GM10266 (cell line): ENCODE results near the gene ANKRD11.
"Not testable (repeated sequence)": the region's sequence is repeated elsewhere in the genome, so short reads cannot be mapped to it uniquely, and the experiment has no call there.

Source experiments
- DNase-seq: peaks from one replicate; pipeline ENCODE4 v3.0.0; 2012; ENCODE audit errors: extremely low spot score
- TF ChIP-seq, protein P1 (sequence below): IDR thresholded peaks from 2 replicates; pipeline ENCODE4 v1.5.1; 2012; ENCODE audit warnings: mild to moderate bottlenecking, low read depth; ENCODE audit not compliant: control insufficient read depth, insufficient read depth; ENCODE audit errors: missing control alignments

Gene ANKRD11

DNA sequence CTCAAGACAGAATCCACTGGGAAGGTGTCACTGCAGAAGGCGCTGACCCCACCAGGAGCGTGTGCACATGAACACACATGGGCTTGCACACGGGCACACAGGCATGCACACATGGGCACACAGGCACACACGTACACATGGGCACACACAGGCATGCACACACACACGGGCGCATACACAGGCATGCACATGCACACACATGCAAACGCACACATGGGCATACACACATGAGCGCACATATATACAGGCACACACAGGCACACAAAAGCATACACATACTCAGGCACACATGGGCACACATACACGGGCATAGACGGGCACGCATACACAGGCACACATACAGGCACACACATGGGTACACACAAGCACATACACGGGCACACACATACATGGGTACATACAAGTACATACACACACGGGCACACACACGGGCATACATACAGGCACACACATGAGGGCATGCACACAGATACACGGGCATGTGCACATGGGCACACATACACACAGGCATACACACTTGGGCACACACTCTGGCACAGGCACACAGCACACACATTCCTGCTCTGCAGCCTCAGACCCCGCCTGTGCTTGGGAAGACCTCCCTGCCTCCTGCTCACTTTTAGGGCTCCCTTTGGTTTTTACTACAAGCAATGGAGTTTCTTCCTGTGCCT, 186.0 kb downstream of the ANKRD11 start:
- TF ChIP-seq, protein P1, sequence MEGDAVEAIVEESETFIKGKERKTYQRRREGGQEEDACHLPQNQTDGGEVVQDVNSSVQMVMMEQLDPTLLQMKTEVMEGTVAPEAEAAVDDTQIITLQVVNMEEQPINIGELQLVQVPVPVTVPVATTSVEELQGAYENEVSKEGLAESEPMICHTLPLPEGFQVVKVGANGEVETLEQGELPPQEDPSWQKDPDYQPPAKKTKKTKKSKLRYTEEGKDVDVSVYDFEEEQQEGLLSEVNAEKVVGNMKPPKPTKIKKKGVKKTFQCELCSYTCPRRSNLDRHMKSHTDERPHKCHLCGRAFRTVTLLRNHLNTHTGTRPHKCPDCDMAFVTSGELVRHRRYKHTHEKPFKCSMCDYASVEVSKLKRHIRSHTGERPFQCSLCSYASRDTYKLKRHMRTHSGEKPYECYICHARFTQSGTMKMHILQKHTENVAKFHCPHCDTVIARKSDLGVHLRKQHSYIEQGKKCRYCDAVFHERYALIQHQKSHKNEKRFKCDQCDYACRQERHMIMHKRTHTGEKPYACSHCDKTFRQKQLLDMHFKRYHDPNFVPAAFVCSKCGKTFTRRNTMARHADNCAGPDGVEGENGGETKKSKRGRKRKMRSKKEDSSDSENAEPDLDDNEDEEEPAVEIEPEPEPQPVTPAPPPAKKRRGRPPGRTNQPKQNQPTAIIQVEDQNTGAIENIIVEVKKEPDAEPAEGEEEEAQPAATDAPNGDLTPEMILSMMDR = no peak
- no peak for DNase-seq

DNA sequence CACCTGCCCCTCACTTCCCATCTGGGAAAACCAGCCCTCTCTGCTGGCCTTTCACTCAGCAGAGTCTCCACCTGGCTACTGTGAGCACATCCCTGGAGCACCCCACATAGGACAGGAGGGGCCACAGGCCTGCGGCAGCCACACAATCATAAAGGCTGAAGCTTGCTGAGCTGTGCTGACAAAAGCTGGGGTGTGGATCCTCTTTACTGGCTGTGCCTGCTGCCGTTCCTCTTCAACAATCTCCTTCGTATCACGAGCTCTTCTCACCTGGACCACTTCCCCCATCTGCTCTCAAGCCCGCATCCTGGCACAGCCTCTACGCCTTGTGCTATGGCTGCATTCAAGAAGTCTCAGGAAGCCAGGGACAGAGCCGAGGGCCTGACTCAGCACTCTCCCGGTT, 186.7 kb downstream of the ANKRD11 start:
- TF ChIP-seq, protein P1 = no peak

DNA sequence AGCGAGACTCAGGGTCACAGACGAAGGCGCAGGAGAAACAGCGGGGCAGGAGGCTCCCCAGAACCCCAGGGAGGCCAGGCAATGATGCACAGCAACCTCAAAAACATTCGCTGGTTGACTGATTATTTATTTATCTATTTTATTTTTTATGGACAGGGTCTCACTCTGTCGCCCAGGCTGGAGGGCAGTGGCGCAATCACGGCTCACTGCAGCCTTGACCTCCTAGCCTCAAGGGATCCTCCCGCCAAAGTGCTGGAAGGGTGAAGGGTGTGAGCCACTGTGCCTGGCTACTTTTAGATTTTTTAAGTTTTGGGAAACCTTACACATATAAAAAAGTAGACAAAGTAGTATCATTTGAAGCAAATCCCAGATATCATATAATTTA, 189.4 kb downstream of the ANKRD11 start:
- TF ChIP-seq, protein P1 = no peak
- no peak for DNase-seq

More for the DNA sequence above, 186.7 kb downstream of the ANKRD11 start:
- DNase-seq = no peak

DNA sequence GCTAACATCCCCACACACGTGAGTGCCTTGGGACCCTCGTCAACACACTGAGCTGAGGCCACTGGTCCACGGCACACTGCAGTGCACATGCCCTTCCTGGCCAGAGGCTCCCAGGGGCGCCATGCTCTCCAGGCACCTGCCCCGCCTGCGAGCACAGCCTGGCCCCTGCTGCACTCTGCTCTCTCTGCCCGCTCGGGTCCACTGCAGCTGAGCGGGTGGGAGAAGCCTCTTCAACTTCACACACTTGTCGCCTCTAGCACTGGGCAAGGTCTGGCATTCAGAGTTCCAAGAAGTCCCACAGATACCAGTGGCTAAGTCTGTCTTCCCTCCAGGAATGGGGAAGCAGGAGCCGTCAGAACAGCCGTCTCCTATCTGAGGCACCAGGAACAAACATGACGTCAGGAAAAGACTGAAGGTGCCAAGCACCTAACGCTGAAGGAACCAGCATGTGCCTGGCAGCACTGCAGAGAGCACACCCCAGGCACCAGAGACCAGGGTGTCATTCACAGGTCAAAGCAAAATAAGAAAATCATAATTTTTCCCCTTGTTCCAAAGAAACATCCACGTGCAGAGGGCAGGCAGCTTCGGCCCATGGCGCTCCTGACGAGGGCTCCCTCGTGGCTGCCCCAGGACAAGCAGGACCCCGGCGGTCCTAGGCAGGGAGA, 189.9 kb downstream of the ANKRD11 start:
- TF ChIP-seq, protein P1 = no peak
- DNase-seq = no peak

DNA sequence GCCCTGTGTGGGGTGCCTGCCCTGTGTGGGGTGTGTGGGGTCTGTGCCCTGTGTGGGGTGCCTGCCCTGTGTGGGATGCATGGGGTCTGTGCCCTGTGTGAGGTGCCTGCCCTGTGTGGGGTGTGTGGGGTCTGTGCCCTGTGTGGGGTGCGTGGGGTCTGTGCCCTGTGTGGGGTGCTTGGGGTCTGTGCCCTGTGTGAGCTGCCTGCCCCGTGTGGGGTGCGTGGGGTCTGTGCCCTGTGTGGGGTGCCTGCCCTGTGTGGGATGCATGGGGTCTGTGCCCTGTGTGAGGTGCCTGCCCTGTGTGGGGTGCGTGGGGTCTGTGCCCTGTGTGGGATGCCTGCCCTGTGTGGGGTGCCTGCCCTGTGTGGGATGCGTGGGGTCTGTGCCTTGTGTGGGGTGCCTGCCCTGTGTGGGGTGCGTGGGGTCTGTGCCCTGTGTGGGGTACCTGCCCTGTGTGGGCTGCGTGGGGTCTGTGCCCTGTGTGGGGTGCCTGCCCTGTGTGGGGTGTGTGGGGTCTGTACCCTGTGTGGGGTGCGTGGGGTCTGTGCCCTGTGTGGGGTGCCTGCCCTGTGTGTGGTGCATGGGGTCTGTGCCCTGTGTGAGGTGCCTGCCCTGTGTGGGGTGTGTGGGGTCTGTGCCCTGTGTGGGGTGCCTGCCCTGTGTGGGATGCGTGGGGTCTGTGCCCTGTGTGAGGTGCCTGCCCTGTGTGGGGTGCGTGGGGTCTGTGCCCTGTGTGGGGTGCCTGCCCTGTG, 190.8 kb downstream of the ANKRD11 start:
- not testable (repeated sequence) for DNase-seq

DNA sequence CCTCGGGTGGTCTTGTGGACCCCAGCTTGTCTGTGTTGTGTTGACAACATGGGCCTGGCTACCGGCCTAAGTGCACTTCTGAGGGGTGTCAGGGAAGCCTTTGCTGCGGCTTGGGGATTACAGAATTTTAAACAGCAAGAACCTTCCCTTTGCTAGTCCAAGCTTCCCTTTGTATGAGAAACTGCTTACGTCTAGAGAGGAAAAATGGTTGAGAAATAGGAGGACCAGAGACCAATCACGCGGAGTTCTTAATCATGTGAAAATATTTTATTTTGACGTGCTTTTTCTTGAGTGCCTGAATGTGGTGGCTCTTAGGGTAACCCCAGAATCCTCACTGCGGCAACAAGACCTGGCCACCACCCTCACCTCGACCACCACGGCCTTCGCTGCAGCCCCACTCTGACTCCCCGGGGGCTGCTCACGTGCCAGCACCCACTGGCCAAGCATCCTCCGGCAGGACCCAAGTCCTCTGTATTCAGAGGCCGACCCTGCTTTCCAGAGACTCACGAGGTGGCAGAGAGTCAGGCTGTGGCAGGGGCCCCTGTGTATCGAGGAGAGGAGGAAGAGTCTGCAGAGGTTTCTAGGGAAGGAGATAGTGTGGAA, 191.6 kb downstream of the ANKRD11 start:
- no peak for DNase-seq
- TF ChIP-seq, protein P1 = no peak

DNA sequence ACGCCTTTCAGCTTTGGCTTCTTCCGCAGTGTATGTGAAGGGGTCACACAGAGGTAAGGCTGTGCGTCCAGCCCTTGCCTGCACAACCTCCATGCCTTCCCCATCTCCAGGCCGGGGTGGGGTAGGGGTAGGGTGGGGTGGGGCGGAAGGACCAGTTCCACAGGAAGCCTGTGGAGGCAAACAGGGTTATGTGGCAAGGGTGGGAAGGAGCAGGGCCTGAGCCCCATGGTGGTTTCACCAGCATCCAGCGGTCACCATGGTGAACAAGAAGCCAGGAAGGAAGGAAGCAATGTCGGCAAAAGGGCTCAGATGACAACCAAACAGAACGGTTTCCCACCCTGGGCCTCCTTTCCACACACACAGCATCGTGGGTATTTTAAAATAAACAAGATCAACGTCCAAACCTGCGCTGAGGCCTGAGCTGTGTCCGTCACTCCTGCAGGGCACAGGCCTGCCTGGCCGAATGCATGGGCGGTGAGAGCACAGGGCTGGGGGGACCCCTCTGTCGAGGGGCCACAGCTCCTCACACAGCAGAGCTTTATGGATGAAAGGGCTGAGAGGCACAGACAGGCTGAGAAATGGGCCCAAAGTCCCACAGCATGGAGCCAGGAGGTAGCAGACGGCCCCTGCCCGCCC, 192.3 kb downstream of the ANKRD11 start:
- DNase-seq = no peak
- TF ChIP-seq, protein P1 = no peak
